Measurements from ENCODE around the gene TTC34.

- no peak for TF ChIP-seq SIN3B (IDR thresholded peaks at IDR 0.05; ENCODE audit: low read depth)
- TF ChIP-seq ZNF274 (IDR thresholded peaks at IDR 0.05; ENCODE audit: borderline replicate concordance, low read depth, low read length): no peak
- no peak for TF ChIP-seq ZNF778 (CRISPR knock-in tag; IDR thresholded peaks at IDR 0.05)
- no peak for TF ChIP-seq GTF2F1 (IDR thresholded peaks at IDR 0.05; ENCODE audit: low read depth, low read length)
- TF ChIP-seq IRF2 (CRISPR knock-in tag; IDR thresholded peaks at IDR 0.05): no peak
- no peak for TF ChIP-seq ATF2 (CRISPR knock-in tag; IDR thresholded peaks at IDR 0.05)
- TF ChIP-seq SMAD1 (IDR thresholded peaks at IDR 0.05; ENCODE audit: low read depth, low read length, partially characterized antibody): no peak
- TF ChIP-seq ASH1L (IDR thresholded peaks at IDR 0.05; ENCODE audit: borderline replicate concordance, low read depth, partially characterized antibody): no peak
- TF ChIP-seq YY1 (IDR thresholded peaks at IDR 0.05; ENCODE audit: borderline replicate concordance in 1 of 3, control insufficient read depth in 1 of 3, extremely low read depth in 1 of 3, insufficient read depth in 3 of 3, insufficient read length in 1 of 3, insufficient replicate concordance in 2 of 3, low read depth in 1 of 3, low read length in 2 of 3): no peak
- no peak for TF ChIP-seq CTCF (IDR thresholded peaks at IDR 0.05 in 2 of 3, conservative IDR thresholded peaks at IDR 0.05 in 1 of 3; ENCODE audit: insufficient read depth in 2 of 3, low read depth in 1 of 3, low read length in 3 of 3)
Measured at GRCh38 chr1:2796890-2797740, 4.4 kb downstream of the TTC34 start.
